Nucleus accumbens (tissue), 56 donors: Measurements from ENCODE around the gene PKLR.
"Not testable (repeated sequence)": the region's sequence is repeated elsewhere in the genome, so short reads cannot be mapped to it uniquely, and the experiment has no call there.

ENCODE experiments used
- DNase-seq, 56 donors: peaks; one replicate each; lab custom pipeline; 2025; lab: John Stamatoyannopoulos, UW

The PKLR gene

DNA sequence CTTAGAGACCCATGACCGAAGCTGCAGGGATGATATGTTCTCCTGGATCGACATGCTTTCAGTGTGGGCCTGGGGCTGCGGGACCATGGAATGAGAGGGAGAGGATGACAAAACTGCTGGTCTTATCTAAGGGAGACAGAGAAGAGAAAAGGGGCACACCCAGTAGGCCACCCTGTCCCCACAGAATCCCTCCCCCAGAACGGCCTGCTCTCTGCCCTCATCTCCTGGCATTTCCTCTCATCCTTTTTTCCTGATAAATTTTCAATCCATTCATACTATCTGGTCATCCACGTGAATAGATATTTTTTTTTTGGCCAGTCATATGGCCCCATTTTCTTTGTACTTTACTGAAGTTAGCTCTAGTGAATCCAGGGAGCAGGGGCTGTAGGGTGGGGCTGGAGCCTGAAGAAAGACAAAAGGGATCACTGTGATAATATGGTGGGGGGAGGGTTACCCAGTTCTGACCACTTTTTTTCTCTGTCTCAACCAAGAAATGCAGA, at the start of gene PKLR:
TSS of gene PKLR (minus strand) at position 97 of the 500 bp plus-strand sequence. CDS start at position 54, 43 bp downstream.
- no peak for DNase-seq

GRCh38 chr1:155342842-155343241, 41.6 kb upstream of the PKLR start:
- DNase-seq, result no peak

DNA sequence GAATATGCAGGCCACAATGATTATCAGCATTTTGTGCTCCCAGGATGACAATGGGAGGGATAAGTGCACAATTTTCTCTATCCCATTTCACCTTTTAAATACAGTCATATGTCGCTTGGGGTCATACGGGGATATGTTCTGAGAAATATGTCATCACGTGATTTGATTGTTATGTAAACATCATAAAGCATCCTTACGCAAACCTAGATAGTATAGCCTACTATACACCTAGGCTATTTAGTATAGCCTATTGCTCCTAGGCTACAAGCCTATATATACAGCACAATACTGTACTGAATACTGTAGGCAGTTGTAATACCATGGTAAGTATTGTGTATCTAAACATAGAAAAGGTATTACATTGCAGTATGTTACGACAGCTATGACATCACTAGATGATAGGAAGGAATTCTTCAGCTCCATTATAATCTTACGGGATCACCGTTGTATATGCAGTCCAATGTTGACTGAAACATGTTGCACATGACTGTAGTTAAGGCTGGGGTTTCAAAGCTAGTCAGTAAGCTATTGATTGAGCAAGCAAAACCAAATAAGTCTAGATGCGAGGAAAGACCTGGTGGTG, 38.4 kb upstream of the PKLR start:
- DNase-seq, result no peak

DNA sequence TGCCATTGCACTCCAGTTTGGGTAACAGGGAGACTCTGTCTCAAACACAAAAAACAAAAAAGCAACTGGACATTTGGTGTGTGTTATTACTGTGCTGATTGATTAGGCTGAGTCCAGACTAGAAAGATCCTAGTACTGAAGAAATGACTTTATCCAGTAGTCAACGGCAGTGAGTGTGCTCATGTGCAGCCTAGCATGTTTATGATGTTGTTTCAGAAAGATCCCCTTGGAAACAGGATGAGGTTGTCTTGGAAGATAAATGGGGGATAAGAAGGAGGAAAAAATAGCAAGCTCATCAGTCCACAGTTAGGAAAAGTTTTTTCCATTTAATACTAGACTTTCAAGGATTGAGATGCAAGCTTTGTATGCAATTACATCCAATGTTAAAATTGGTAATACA, 33.7 kb upstream of the PKLR start:
- DNase-seq, result no peak

GRCh38 chr1:155329980-155330598, 28.9 kb upstream of the PKLR start:
- DNase-seq, result no peak

DNA sequence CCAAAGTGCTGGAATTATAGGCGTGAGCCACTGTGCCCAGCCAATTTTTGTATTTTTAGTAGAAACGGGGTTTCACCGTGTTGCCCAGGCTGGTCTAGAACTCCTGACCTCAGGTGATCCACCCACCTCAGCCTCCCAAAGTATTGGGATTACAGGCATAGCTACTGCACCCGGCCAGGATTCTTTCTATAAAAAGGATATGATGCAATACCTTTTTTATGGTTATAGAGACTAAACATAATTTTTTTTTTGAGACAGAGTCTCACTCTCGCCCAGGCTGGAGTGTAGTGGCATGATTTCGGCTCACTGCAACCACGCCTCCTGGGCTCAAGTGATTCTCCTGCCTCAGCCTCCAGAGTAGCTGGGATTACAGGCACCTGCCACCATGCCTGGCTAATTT, 27.6 kb upstream of the PKLR start:
- DNase-seq, result not testable (repeated sequence)

DNA sequence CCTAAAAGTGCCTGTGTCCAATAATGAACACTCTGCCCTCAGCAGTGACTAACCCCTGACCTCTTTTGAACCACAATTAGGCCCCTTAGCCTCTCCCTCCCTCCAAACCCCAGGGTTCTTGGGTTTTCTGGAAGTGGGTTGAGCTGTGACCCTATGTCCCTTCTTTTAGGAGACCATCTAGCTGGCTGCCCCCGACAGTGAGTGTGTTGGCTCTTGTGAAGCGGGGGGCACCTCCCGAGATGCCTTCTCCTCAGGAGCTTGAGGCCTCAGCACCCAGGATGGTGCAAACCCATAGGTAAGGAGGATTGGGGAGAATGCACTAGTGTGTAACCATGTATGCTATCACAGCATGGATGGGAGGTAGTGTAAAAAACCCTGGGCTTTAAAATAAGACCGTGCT, 26.7 kb upstream of the PKLR start:
- DNase-seq, result no peak

DNA sequence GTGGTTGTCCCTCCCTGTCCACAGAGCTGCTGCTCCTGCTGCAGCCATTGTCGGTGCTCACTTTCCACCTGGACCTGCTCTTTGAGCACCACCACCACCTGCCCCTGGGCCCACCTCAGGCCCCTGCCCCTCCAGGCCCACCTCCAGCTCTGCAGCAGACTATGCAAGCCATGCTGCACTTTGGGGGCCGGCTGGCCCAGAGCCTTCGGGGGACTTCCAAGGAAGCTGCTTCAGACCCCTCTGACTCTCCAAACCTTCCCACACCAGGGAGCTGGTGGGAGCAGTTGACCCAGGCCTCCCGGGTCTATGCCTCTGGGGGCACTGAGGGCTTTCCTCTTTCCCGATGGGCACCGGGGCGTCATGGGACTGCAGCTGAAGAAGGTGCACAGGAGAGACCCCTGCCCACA, 25.4 kb upstream of the PKLR start:
- no peak for DNase-seq

GRCh38 chr1:155326020-155326526, 24.8 kb upstream of the PKLR start:
- DNase-seq, result no peak

GRCh38 chr1:155325603-155325893, 24.3 kb upstream of the PKLR start:
- no peak for DNase-seq

GRCh38 chr1:155324717-155325602, 23.7 kb upstream of the PKLR start:
- peak in 6 of 56 donors; percentile 14 to 54 (median 37) for DNase-seq

- peak; percentile 54 to 96 (median 90) for DNase-seq
These were observed 22.9 kb upstream of the PKLR start for GRCh38 chr1:155324037-155324716.

- DNase-seq, result peak in 49 of 56 donors; percentile 38 to 84 (median 70)
These were observed 22.4 kb upstream of the PKLR start for GRCh38 chr1:155323729-155324036.

- DNase-seq, result peak in 54 of 56 donors; percentile 39 to 90 (median 74)
These were observed 21.9 kb upstream of the PKLR start for GRCh38 chr1:155322953-155323728.

GRCh38 chr1:155322571-155322952, 21.3 kb upstream of the PKLR start:
- peak in 7 of 56 donors; percentile 37 to 55 (median 43) for DNase-seq

DNA sequence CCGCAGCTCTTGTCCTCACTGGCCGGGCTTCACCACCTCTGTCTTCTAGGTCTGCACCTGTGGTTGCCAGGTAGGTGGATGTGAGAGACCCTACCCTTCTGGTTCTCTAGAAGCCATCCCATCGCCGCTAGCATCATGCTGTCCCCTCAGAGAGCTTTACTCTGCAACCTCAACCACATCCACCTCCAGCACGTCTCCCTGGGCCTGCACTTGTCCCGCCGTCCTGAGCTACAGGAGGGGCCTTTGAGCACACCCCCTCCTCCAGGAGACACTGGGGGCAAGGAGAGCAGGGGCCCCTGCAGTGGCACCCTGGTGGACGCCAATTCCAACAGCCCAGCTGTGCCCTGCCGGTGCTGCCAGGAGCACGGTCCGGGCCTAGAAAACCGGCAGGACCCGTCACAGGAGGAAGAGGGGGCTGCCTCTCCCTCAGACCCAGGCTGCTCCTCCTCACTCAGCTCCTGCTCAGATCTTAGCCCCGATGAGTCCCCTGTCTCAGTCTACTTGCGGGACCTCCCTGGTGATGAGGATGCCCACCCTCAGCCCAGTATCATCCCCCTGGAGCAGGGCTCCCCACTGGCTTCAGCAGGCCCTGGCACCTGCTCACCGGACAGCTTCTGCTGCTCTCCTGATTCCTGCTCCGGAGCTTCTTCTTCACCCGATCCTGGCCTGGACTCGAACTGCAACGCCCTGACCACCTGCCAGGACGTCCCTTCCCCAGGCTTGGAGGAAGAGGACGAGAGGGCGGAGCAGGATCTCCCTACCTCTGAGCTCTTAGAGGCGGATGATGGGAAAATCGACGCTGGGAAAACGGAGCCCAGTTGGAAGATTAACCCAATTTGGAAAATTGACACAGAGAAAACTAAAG, 20.6 kb upstream of the PKLR start:
- DNase-seq, result peak in 2 of 56 donors; percentile 37 to 47

DNA sequence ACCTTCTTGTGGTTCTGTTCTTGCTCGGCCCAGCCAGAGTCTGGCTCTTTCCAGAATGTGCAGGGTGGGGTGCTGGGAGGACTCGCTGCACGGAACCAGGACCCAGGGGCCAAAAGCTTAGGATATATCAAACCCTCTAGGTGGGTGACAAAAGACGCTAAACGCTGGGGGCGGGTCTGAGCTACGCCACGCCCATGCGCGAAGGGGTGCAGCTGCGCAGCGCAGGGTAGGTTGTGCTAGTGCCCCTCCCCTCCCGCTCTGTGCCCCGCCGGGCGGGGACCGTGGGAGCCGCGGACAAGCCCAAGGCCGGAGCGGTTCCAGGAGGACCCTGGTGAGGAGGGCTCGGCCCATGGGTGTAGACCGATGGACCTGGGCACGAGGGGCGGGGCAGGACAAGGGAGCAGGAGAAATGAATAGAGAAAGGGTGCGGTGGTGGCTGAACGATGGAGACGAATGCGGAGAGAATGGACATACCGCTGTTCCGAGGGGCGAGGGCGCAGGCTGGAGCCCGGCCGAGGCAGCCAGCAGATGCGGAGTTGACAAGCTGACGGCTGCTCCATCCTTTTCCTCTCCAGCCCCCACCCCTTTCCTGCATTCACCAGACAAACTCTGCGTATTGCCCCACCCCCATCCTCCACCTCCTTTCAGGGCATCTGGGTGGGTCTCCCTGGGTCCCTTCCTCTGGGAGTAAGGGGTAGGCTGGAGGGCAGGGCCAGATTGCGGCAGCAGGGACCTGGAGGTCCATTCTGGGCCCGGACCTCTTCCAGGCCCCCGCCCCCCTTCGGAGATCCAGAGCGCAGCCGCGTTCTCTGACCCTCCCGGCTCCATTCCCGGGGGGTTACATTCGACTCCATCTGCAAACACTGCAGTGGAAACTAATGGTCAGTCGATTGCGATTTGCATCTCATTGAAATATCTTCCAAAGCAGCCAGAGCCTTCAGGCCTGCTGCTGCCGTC, 19.7 kb upstream of the PKLR start, which contains the start of gene RUSC1:
TSS of gene RUSC1 (plus strand) at position 234 of the 957 bp plus-strand sequence. CDS start 880 bp downstream, outside the sequence.
- peak in 54 of 56 donors; percentile 21 to 91 (median 74) for DNase-seq

DNA sequence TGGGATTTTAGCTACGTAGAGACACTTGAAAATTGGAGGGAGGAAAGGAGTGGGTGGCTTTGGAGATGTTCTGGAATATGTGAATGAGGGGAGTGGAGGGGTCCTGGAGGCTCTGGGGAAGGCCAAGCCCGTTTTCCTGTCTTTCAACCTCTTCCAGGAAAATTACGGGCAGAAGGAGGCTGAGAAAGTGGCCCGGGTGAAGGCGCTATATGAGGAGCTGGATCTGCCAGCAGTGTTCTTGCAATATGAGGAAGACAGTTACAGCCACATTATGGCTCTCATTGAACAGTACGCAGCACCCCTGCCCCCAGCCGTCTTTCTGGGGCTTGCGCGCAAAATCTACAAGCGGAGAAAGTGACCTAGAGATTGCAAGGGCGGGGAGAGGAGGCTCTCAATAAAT, 19.0 kb upstream of the PKLR start:
- no peak for DNase-seq
